ENCODE measurements around the gene HSD17B4.
"Not testable (repeated sequence)": the region's sequence is repeated elsewhere in the genome, so short reads cannot be mapped to it uniquely, and the experiment has no call there.

HSD17B4 gene

GRCh38 chr5:119432674-119433237, 19.5 kb upstream of the HSD17B4 start:
- not testable (repeated sequence) for DNase-seq

- DNase-seq: peak; percentile 60
Measured at GRCh38 chr5:119435436-119436132, 16.7 kb upstream of the HSD17B4 start.

- not testable (repeated sequence) for DNase-seq
Measured at GRCh38 chr5:119437785-119438586, 14.3 kb upstream of the HSD17B4 start.

GRCh38 chr5:119438587-119438917, 13.7 kb upstream of the HSD17B4 start:
- not testable (repeated sequence) for DNase-seq

GRCh38 chr5:119439140-119439631, 13.1 kb upstream of the HSD17B4 start:
- no peak for DNase-seq

- not testable (repeated sequence) for DNase-seq
Measured at GRCh38 chr5:119439632-119440031, 12.7 kb upstream of the HSD17B4 start.

- not testable (repeated sequence) for DNase-seq
Measured at GRCh38 chr5:119444643-119445042, 7.7 kb upstream of the HSD17B4 start.

- no peak for DNase-seq
Measured at GRCh38 chr5:119445544-119445943, 6.8 kb upstream of the HSD17B4 start.

GRCh38 chr5:119449882-119450281, 2.4 kb upstream of the HSD17B4 start:
- no peak for DNase-seq

- not testable (repeated sequence) for DNase-seq
Measured at GRCh38 chr5:119450627-119451026, 1.7 kb upstream of the HSD17B4 start.

- DNase-seq: no peak
Measured at GRCh38 chr5:119451561-119451960, 736 bp upstream of the HSD17B4 start.

GRCh38 chr5:119452060-119452372, 281 bp upstream of the HSD17B4 start:
- no peak for DNase-seq

GRCh38 chr5:119453040-119453373, 710 bp downstream of the HSD17B4 start:
- DNase-seq: peak; percentile 32

- no peak for DNase-seq
Measured at GRCh38 chr5:119454171-119454570, 1.9 kb downstream of the HSD17B4 start.

GRCh38 chr5:119458911-119459632, 6.8 kb downstream of the HSD17B4 start:
- no peak for DNase-seq

- DNase-seq: no peak
Measured at GRCh38 chr5:119465640-119466039, 13.3 kb downstream of the HSD17B4 start.

- DNase-seq: no peak
Measured at GRCh38 chr5:119468286-119468685, 16.0 kb downstream of the HSD17B4 start.

- DNase-seq: no peak
Measured at GRCh38 chr5:119470105-119470763, 17.9 kb downstream of the HSD17B4 start.

GRCh38 chr5:119470851-119471451, 18.7 kb downstream of the HSD17B4 start:
- no peak for DNase-seq

GRCh38 chr5:119473241-119473640, 20.9 kb downstream of the HSD17B4 start:
- DNase-seq: no peak

- DNase-seq: no peak
Measured at GRCh38 chr5:119476341-119476740, 24.0 kb downstream of the HSD17B4 start.

GRCh38 chr5:119478781-119479180, 26.5 kb downstream of the HSD17B4 start:
- no peak for DNase-seq

Data from femur (tissue), 1 donor.